Panc1 (cell line): ENCODE measurements around the gene HIGD1A. TPM values are rescaled to one million over a fixed set of nuclear protein-coding genes. Genes with fewer than 3 reads are reported as not detected.

Experiments used
- ATAC-seq: fragments of 200-7000 bp; cut with Tn5 transposase; 2 replicates; pipeline ENCODE4 v1.9.1; 2020; ENCODE audit warnings: mild to moderate bottlenecking, moderate library complexity
- BruUV-seq: library from RNA; stranded (reverse); fragments of 400-500 nt; replicated peaks from 2 replicates; lab custom pipeline; 2021; lab: Mats Ljungman, UMichigan
- CTCF ChIA-PET: fragments of 300-600 bp; sonication (Branson Sonifier 250); formaldehyde crosslinking; loops from one replicate; lab custom pipeline; 2022; ENCODE audit warnings: antibody characterized with exemption; lab: Charles Lee
- POLR2A ChIA-PET: fragments of 300-600 bp; sonication (Branson Sonifier 250); formaldehyde crosslinking; loops from one replicate; lab custom pipeline; 2022; ENCODE audit warnings: antibody characterized with exemption; lab: Charles Lee
- DNase-seq: peaks from one replicate; pipeline ENCODE4 v3.0.0-alpha.2; 2010; ENCODE audit warnings: low read depth, low spot score
- H3K27ac ChIP-seq: 2 replicates; pipeline ENCODE4 v1.5.1; 2011; ENCODE audit warnings: mild to moderate bottlenecking, low read length, inconsistent platforms
- H3K27me3 ChIP-seq: fragments of 200-500 bp; sonication (Bioruptor generic); 2 replicates; pipeline ENCODE4 v1.6.0; 2014; ENCODE audit warnings: low read length, inconsistent platforms; ENCODE audit not compliant: control insufficient read depth, insufficient read depth
- H3K36me3 ChIP-seq: fragments of 200-500 bp; sonication (Bioruptor generic); 2 replicates; pipeline ENCODE4 v1.5.1; 2014; ENCODE audit warnings: inconsistent platforms, mild to moderate bottlenecking, low read length, moderate library complexity; ENCODE audit not compliant: control insufficient read depth, insufficient read depth
- H3K4me1 ChIP-seq: 2 replicates; pipeline ENCODE4 v1.5.1; 2011; ENCODE audit warnings: inconsistent platforms, mild to moderate bottlenecking, low read length, moderate library complexity; ENCODE audit not compliant: control insufficient read depth, insufficient read depth
- H3K4me3 ChIP-seq, 2 experiments: 2 replicates each; pipeline ENCODE4 v1.5.1; 2011 to 2012; ENCODE audit warnings: low read depth in 2 of 2, low read length in 2 of 2, mild to moderate bottlenecking in 2 of 2, inconsistent platforms in 1 of 2, moderate library complexity in 1 of 2
- H3K9me3 ChIP-seq: fragments of 200-500 bp; sonication (Bioruptor generic); 2 replicates; pipeline ENCODE4 v1.5.1; 2014; ENCODE audit warnings: low read depth, mild to moderate bottlenecking, inconsistent platforms, low read length, moderate library complexity; ENCODE audit not compliant: control insufficient read depth, insufficient read depth
- CTCF ChIP-seq: fragments of 450-650 bp; IDR thresholded peaks from 2 replicates; pipeline ENCODE4 v1.5.1; 2017; ENCODE audit warnings: mild to moderate bottlenecking
- POLR2AphosphoS5 ChIP-seq: IDR thresholded peaks from 2 replicates; pipeline ENCODE4 v1.6.1; 2012; ENCODE audit warnings: mild to moderate bottlenecking, low read depth, low read length, moderate library complexity
- SIN3A ChIP-seq: IDR thresholded peaks from 2 replicates; pipeline ENCODE4 v1.6.1; 2012; ENCODE audit warnings: low read depth, mild to moderate bottlenecking, low read length, moderate library complexity, borderline replicate concordance; ENCODE audit not compliant: insufficient read depth
- TCF7L2 ChIP-seq: IDR thresholded peaks from 2 replicates; pipeline ENCODE4 v1.6.1; 2011; ENCODE audit warnings: mild to moderate bottlenecking, low read depth, low read length, inconsistent platforms
- in situ Hi-C: cut with HindIII; loops from 2 replicates; pipeline ENCODE4 v1.10.0; 2016; ENCODE audit warnings: low sequenced_read_pairs, low pct_unique_long_range_greater_than_20kb
- intact Hi-C: fragments of 100-400 bp; cut with micrococcal nuclease; formaldehyde crosslinking; loops from one replicate; pipeline ENCODE4 v1.10.0; 2022; ENCODE audit not compliant: unreplicated experiment
- total RNA-seq: library from RNA; stranded (reverse); gene quantifications from one replicate; pipeline ENCODE4 v1.2.1, GENCODE V29; 2021; ENCODE audit not compliant: unreplicated experiment
- TF ChIP-seq, protein P1 (sequence below), 2 experiments: IDR thresholded peaks; 2 replicates each; pipeline ENCODE4 v1.6.1; 2011 to 2012; ENCODE audit warnings: low read depth in 2 of 2, control low read depth in 1 of 2, low read length in 1 of 2, mild to moderate bottlenecking in 1 of 2, moderate library complexity in 1 of 2; ENCODE audit not compliant: insufficient read depth in 1 of 2

HIGD1A gene
- total RNA-seq, 1 experiment from 2014 or later: 74.6 TPM

DNA sequence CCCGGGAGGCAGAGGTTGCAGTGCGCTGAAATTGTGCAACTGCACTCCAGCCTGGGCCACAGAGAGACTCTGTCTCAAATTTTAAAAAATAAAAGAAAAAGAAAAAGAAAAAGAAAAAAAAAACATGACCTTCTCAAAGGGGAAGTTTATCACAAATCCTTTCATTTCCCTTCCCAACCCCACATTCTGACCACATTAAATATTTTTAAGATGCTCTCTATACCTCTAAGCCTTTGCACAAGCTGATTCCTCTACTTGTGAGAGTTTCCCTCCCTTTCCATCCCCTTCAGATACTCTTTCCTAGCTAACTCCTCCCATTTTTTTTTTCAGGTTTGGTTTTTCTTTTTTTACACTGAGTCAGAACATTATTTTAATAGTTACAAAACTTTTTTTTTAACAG is 4.0 kb downstream of the HIGD1A start:
- no peak for TF ChIP-seq SIN3A
- TF ChIP-seq TCF7L2: no peak
- TF ChIP-seq POLR2AphosphoS5: no peak
- TF ChIP-seq, protein P1, sequence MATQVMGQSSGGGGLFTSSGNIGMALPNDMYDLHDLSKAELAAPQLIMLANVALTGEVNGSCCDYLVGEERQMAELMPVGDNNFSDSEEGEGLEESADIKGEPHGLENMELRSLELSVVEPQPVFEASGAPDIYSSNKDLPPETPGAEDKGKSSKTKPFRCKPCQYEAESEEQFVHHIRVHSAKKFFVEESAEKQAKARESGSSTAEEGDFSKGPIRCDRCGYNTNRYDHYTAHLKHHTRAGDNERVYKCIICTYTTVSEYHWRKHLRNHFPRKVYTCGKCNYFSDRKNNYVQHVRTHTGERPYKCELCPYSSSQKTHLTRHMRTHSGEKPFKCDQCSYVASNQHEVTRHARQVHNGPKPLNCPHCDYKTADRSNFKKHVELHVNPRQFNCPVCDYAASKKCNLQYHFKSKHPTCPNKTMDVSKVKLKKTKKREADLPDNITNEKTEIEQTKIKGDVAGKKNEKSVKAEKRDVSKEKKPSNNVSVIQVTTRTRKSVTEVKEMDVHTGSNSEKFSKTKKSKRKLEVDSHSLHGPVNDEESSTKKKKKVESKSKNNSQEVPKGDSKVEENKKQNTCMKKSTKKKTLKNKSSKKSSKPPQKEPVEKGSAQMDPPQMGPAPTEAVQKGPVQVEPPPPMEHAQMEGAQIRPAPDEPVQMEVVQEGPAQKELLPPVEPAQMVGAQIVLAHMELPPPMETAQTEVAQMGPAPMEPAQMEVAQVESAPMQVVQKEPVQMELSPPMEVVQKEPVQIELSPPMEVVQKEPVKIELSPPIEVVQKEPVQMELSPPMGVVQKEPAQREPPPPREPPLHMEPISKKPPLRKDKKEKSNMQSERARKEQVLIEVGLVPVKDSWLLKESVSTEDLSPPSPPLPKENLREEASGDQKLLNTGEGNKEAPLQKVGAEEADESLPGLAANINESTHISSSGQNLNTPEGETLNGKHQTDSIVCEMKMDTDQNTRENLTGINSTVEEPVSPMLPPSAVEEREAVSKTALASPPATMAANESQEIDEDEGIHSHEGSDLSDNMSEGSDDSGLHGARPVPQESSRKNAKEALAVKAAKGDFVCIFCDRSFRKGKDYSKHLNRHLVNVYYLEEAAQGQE (IDR thresholded peaks at IDR 0.05; ENCODE audit: insufficient read depth in 1 of 2, low read depth in 2 of 2, low read length in 1 of 2): no peak
- ChIA-PET CTCF (interaction anchor here (0.6 kb wide), 1 partner anchor 12 kb away, joined by 9 read pairs; no protein-coding TSS in a partner anchor), POLR2A (no interaction called here)
- H3K9me3 ChIP-seq: no peaks in the 10 kb centered on the region
- peaks cover 9% of the 10 kb centered on the region; the same call in 1 of the 2 replicates for H3K36me3 ChIP-seq
- intact Hi-C loops: no loop called here
- DNase-seq: no peak
- no peaks in the 10 kb centered on the region for H3K27me3 ChIP-seq
- in situ Hi-C loops: no loop called here
- H3K27ac ChIP-seq: no peak overlapping the region
- BruUV-seq: no TSS peak
- no peak for ATAC-seq
- no peak overlapping the region for H3K4me3 ChIP-seq
- H3K4me1 ChIP-seq: peaks cover 7% of the 10 kb centered on the region

DNA sequence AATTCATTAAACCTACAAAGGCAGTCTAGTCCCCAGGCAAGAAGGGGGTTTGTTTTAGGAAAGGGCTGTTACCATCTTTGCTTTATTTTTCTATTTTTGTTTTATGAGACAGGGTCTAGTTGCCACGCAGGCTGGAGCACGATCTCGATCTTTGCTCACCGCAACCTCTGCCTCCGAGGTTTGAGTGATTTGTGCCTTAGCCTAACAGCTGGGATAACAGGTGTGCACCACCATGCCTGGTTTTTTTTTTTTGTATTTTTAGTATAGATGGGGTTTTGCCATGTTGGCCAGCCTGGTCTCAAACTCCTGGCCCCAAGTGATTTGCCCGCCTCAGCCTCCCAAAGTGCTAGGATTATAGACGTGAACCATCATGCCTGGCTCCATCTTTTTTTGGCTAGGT is 4.9 kb downstream of the HIGD1A start:
- in situ Hi-C loops: no loop called here
- intact Hi-C loops: no loop called here
- H3K4me3 ChIP-seq: no peak overlapping the region
- no peak for DNase-seq
- H3K27ac ChIP-seq: no peak overlapping the region
- no TSS peak for BruUV-seq
- CTCF ChIA-PET: interaction anchor here (0.6 kb wide), 1 partner anchor 159 kb away, joined by 3 read pairs; no protein-coding TSS in a partner anchor
- TF ChIP-seq POLR2AphosphoS5 (no peak), TCF7L2 (no peak), SIN3A (no peak), CTCF (no peak)
- TF ChIP-seq, protein P1 (IDR thresholded peaks at IDR 0.05; ENCODE audit: insufficient read depth in 1 of 2, low read depth in 2 of 2, low read length in 1 of 2): no peak
- no peaks in the 10 kb centered on the region for H3K9me3 ChIP-seq
- POLR2A ChIA-PET: no interaction called here
- H3K27me3 ChIP-seq: no peaks in the 10 kb centered on the region
- peaks cover 7% of the 10 kb centered on the region; the same call in 1 of the 2 replicates for H3K4me1 ChIP-seq
- peaks cover 9% of the 10 kb centered on the region; the same call in 1 of the 2 replicates for H3K36me3 ChIP-seq
- no peak for ATAC-seq
